Left ventricle myocardium superior (tissue), 1 donor: ENCODE measurements around the gene MAP3K9. TPM values are rescaled to one million over a fixed set of nuclear protein-coding genes. Genes with fewer than 3 reads are reported as not detected.
A peak's percentile ranks its signal among the peaks of the same experiment; 100 is the strongest.
"Not testable (repeated sequence)": the region's sequence is repeated elsewhere in the genome, so short reads cannot be mapped to it uniquely, and the experiment has no call there.

Experiments
- ATAC-seq: fragments of 200-7000 bp; cut with Tn5 transposase; one replicate; pipeline ENCODE4 v1.9.1; 2020; ENCODE audit warnings: mild to moderate bottlenecking, moderate library complexity
- DNase-seq: peaks from one replicate; pipeline ENCODE4 v3.0.0-alpha.2; 2020
- intact Hi-C: fragments of 100-400 bp; cut with micrococcal nuclease; formaldehyde crosslinking; loops from one replicate; pipeline ENCODE4 v1.11.0; 2022
- long read RNA-seq: library from polyadenylated mRNA; unstranded; transcript quantifications from one replicate; pipeline ENCODE4 v2.0.0, GENCODE V29; 2021
- total RNA-seq: library from RNA; stranded (reverse); fragmentation: NEBNext Ultra II Directional; extraction: Animal tissue kit (Norgen Biotek cat#: 25700); gene quantifications from one replicate; pipeline ENCODE4 v1.2.1, GENCODE V29; 2021
- donor health status: DM: no; HTN: yes; CAD: no; lungs with severe emphysema.

The MAP3K9 gene
- 1.6 TPM for total RNA-seq
- long read RNA-seq, partial matches to known transcripts = 0 of 1 reads
- long read RNA-seq, other reads (novel, unspliced or antisense) = 1 of 1 reads

GRCh38 chr14:70809225-70810219 is at the start of gene MAP3K9:
TSS of gene MAP3K9 (minus strand) at chr14:70809513. CDS start at chr14:70809171, 342 bp downstream.
- peak; percentile 92 for DNase-seq
- intact Hi-C loops = no loop called here
- peak; percentile 98 for ATAC-seq

GRCh38 chr14:70858641-70859040 is 49.3 kb upstream of the MAP3K9 start:
- intact Hi-C loops = no loop called here
- DNase-seq (no peak), ATAC-seq (no peak)

- DNase-seq (no peak), ATAC-seq (no peak)
- intact Hi-C loops = no loop called here
Measured at GRCh38 chr14:70857496-70857890, 48.2 kb upstream of the MAP3K9 start.

GRCh38 chr14:70856851-70857495 is 47.7 kb upstream of the MAP3K9 start:
- ATAC-seq (no peak), DNase-seq (no peak)
- intact Hi-C loops = no loop called here

- intact Hi-C loops = no loop called here
- ATAC-seq (no peak), DNase-seq (no peak)
Measured at GRCh38 chr14:70855486-70855885, 46.2 kb upstream of the MAP3K9 start.

GRCh38 chr14:70853658-70854057 is 44.3 kb upstream of the MAP3K9 start:
- intact Hi-C loops, DNase-seq, ATAC-seq: not testable (repeated sequence)

GRCh38 chr14:70847406-70848090 is 38.2 kb upstream of the MAP3K9 start:
- intact Hi-C loops = no loop called here
- DNase-seq = no peak
- ATAC-seq = no peak

- ATAC-seq = no peak
- intact Hi-C loops = no loop called here
- no peak for DNase-seq
Measured at GRCh38 chr14:70845601-70846000, 36.3 kb upstream of the MAP3K9 start.

- peak; percentile 74 for ATAC-seq
- intact Hi-C loops = no loop called here
- no peak for DNase-seq
Measured at GRCh38 chr14:70842851-70843462, 33.6 kb upstream of the MAP3K9 start.

- intact Hi-C loops = no loop called here
- DNase-seq (no peak), ATAC-seq (no peak)
Measured at GRCh38 chr14:70838076-70838475, 28.8 kb upstream of the MAP3K9 start.

GRCh38 chr14:70836946-70837345 is 27.6 kb upstream of the MAP3K9 start:
- DNase-seq (no peak), ATAC-seq (no peak)
- intact Hi-C loops = no loop called here

- intact Hi-C loops = no loop called here
- ATAC-seq = no peak
- no peak for DNase-seq
Measured at GRCh38 chr14:70833884-70834283, 24.6 kb upstream of the MAP3K9 start.

GRCh38 chr14:70832561-70833305 is 23.4 kb upstream of the MAP3K9 start:
- ATAC-seq (peak; percentile 90), DNase-seq (no peak)
- intact Hi-C loops = no loop called here

GRCh38 chr14:70830998-70831781 is 21.9 kb upstream of the MAP3K9 start:
- intact Hi-C loops = no loop called here

GRCh38 chr14:70828188-70828587 is 18.9 kb upstream of the MAP3K9 start:
- intact Hi-C loops = no loop called here
- DNase-seq = no peak
- no peak for ATAC-seq

More at GRCh38 chr14:70830998-70831781, 21.9 kb upstream of the MAP3K9 start:
- DNase-seq = no peak
- ATAC-seq = no peak

GRCh38 chr14:70827752-70828151 is 18.4 kb upstream of the MAP3K9 start:
- intact Hi-C loops = no loop called here
- ATAC-seq = no peak
- DNase-seq = no peak

- no peak for ATAC-seq
- DNase-seq = no peak
- intact Hi-C loops = no loop called here
Measured at GRCh38 chr14:70827347-70827746, 18.0 kb upstream of the MAP3K9 start.

- DNase-seq (no peak), ATAC-seq (no peak)
- intact Hi-C loops = no loop called here
Measured at GRCh38 chr14:70823281-70823680, 14.0 kb upstream of the MAP3K9 start.
